ENCODE measurements around the gene GJA5.

- no peak for TF ChIP-seq EZH2 (IDR thresholded peaks at IDR 0.05; ENCODE audit: borderline replicate concordance, insufficient read depth, low read depth, low read length, poor library complexity, severe bottlenecking)
- TF ChIP-seq, protein P1, sequence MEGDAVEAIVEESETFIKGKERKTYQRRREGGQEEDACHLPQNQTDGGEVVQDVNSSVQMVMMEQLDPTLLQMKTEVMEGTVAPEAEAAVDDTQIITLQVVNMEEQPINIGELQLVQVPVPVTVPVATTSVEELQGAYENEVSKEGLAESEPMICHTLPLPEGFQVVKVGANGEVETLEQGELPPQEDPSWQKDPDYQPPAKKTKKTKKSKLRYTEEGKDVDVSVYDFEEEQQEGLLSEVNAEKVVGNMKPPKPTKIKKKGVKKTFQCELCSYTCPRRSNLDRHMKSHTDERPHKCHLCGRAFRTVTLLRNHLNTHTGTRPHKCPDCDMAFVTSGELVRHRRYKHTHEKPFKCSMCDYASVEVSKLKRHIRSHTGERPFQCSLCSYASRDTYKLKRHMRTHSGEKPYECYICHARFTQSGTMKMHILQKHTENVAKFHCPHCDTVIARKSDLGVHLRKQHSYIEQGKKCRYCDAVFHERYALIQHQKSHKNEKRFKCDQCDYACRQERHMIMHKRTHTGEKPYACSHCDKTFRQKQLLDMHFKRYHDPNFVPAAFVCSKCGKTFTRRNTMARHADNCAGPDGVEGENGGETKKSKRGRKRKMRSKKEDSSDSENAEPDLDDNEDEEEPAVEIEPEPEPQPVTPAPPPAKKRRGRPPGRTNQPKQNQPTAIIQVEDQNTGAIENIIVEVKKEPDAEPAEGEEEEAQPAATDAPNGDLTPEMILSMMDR (IDR thresholded peaks at IDR 0.05): no peak
These were observed 15.1 kb downstream of the GJA5 start for GRCh38 chr1:147745271-147745670.
